Measurements from ENCODE around the gene H6PD.

H6PD gene

DNA sequence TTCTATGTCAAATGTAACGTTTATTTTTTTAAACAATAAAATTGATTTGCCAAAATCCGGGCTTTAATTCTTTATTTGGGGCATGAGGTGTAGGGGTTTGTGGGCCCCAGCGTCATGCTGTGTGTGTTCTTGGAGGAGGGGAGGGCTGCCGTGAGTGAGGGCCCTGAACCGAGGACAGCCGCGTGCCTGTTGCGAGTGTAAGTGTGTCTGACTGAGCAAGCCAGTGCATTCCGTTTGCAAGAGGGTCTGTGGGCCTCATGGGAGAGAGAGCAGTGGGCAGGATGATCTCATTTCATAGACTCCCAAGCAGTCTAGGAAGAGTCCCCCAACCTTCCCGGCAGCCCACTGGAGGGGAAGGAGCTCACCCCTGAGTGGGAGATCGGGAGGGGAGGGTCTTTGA lies 36.7 kb downstream of the H6PD start:
- in situ Hi-C loops (cut with HindIII; ENCODE audit: low sequenced_read_pairs): loop anchor here (25.0 kb wide), 1 partner anchor 291 kb away; no protein-coding TSS in a partner anchor

DNA sequence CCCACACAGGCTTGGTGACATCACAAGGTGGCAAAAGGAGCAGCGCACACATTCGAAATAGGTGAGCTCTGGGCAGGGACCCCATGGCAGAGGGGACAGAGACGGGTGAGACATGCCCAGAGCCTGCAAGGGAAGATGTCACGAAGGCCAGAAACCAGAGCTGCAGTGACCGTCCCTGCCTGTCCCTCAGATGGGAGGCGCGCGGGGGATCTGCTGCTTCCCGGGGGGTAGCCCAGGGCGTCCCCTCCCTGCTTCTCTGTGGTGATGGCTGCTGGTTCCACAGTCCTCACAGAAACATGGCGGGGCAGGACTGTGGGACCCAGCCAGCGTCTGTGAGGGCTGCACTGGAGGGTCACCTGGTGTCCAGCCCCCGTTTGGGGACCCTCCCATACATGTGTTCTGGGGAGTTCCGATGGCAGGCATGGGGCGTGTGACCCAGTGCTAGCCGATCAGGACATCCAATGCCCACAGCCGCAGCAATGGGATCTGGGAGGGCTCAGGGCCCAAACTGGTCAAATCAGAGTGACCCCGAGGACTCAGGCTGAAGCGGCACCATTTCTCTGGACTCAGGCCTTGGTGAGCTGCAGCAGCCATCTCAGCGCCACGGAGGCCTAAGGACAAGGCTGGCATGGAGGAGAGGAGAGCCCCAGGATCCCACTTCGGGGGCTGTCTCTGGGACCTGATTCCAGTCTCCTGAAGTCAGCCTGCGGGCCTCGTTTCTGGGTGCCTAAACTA lies 37.5 kb downstream of the H6PD start:
- in situ Hi-C loops (cut with HindIII; ENCODE audit: low sequenced_read_pairs): loop anchor here (25.0 kb wide), 1 partner anchor 290 kb away; no protein-coding TSS in a partner anchor

GRCh38 chr1:9273177-9273576 lies 38.6 kb downstream of the H6PD start:
- in situ Hi-C loops (cut with HindIII; ENCODE audit: low sequenced_read_pairs): loop anchor here (25.0 kb wide), 1 partner anchor 289 kb away; no protein-coding TSS in a partner anchor

GRCh38 chr1:9275161-9275560 lies 40.6 kb downstream of the H6PD start:
- in situ Hi-C loops (cut with HindIII; ENCODE audit: low sequenced_read_pairs): no loop called here

DNA sequence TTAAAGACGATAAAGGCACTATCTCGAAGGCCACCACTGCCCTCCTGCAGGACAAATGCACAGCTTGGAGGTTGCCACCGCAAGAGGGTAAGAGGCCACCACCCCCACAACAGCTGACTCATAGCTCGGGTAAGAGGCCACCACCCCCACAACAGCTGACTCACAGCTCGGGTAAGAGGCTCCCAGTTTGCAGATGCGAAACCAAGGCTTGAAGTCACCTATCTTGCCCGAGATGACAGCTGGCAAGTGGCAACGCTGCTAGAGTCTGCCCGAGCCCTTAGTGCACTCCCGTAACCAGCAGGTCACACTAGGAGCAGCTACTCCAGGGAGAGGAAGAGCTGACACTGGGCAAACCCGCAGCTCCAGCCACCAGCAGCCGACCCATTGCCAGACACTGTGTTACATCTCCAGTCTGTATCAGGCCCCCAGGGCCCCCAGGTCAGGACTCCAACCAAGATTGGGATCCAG lies 41.0 kb downstream of the H6PD start:
- in situ Hi-C loops (cut with HindIII; ENCODE audit: low sequenced_read_pairs): no loop called here

DNA sequence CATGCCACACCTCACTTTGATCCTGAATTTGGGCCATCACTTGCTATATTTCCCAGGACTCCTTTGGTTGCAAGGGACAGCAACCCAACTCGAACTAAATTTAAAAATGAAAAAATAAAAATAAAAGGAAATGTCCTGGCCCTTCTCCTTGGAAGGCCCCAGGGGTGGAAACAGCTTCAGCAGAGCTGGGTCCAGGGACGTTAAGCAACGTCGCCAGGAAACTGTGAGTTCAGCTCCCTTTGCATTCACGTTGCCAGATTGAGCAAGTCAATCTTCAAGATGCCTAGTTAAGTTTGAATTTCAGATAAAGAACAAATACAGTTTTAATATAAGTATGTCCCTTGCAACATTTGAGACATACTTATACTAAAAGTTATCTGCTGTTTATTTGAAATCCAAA lies 43.5 kb downstream of the H6PD start:
- in situ Hi-C loops (cut with HindIII; ENCODE audit: low sequenced_read_pairs): no loop called here

DNA sequence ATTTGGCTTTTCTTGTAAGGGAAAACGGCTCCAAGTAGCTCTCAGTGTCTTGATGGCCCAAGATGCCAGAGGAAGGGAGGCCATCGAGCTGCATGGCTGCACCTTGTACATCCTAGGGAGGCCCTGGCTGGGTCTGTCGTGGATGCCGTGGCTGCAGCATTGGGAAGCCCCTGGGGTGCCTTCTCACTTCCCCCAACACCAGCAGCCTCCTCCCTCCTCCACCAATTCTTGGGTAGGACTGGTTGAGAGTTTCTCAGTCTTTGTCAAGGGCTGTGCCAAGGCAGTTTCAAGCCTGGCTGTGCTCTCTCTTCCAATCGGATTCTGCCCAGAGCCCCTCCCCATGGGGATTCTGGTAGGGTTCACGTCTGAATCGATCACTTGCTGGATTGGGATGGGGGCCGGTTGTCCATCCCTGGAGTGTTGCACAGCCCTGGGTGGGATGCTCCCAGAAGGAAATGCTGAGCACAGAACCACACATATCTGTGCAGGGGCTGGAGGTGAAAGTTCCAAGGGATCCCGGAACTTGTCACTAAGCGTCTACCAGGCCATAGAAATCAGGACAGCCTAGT lies 44.1 kb downstream of the H6PD start:
- in situ Hi-C loops (cut with HindIII; ENCODE audit: low sequenced_read_pairs): no loop called here

DNA sequence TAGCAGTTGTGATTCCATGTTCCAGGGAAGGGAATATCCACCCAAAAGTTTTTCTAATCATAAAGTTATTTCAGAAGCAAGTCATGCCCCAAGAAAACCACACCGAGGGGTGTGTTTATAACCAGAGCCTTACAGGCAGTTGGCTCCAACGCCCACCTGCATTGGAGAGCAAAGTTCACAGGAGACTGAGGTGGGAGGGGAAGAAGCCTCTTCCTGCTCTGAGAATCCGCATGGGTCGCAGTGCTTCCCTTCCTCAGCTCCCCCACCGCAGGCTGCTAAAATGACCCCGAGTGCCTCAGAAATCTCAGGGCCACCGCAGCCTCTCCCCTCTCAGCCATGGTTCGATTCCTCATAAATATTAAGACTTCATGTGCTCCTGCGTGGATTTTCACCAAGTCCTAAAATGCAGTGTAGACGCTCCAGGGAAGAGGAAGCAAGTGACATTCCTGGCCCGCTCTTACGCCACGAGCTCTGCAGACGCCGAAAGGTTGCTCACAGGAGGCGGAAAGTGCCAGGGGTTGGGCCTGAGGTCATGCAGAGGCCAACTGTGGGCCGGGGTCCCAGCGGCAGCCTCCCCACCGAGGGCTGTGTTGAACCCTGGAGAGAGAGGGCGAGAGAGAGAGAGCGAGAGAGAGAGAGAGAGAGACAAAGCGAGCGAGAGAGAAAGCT lies 44.7 kb downstream of the H6PD start:
- in situ Hi-C loops (cut with HindIII; ENCODE audit: low sequenced_read_pairs): no loop called here

DNA sequence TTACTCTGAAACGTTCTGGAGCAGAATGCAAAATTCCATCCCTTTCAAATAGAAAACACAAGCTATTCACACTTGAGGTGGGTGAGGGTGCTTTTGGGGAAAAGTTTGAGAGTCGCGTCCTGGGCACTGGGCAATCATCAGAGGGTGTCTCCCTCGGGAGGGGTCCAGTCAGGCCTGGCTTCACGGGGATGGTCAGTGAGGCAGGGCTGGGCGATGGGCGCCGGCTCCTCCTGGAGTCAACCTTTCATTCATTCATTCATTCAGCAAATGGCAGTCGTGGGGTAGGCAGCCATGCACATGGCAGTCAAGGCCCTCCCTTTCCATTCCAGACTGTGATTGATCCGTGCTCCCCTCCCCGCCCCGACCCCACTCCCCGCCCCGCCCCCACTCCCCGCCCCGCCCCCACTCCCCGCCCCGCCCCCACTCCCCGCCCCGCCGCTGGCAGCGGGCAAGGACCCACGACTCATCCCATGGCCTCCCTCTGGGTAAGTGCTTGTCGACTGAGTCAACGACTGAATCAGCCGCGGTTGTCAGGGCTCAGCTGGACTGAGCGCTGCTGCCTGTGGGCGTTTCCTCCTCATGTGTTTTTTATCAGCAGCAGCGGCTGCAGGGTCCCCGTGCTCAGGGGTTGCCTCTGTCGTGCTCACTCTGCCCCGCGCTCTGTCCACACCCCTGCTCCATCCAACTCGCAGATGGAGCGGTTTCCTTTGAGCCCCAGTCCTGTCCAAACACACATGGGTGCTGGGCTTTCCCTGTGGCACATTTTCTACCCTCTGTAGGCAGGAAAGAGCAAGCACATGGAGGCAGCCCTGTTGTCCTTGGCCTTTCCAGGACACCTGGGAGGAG lies 45.7 kb downstream of the H6PD start:
- in situ Hi-C loops (cut with HindIII; ENCODE audit: low sequenced_read_pairs): no loop called here

GRCh38 chr1:9281071-9281827 lies 46.7 kb downstream of the H6PD start:
- in situ Hi-C loops (cut with HindIII; ENCODE audit: low sequenced_read_pairs): no loop called here

- in situ Hi-C loops (cut with HindIII; ENCODE audit: low sequenced_read_pairs): no loop called here
Observed at GRCh38 chr1:9281908-9282695, 47.5 kb downstream of the H6PD start.

GRCh38 chr1:9282696-9282955 lies 48.1 kb downstream of the H6PD start:
- in situ Hi-C loops (cut with HindIII; ENCODE audit: low sequenced_read_pairs): no loop called here

GRCh38 chr1:9284061-9284460 lies 49.5 kb downstream of the H6PD start:
- in situ Hi-C loops (cut with HindIII; ENCODE audit: low sequenced_read_pairs): no loop called here

DNA sequence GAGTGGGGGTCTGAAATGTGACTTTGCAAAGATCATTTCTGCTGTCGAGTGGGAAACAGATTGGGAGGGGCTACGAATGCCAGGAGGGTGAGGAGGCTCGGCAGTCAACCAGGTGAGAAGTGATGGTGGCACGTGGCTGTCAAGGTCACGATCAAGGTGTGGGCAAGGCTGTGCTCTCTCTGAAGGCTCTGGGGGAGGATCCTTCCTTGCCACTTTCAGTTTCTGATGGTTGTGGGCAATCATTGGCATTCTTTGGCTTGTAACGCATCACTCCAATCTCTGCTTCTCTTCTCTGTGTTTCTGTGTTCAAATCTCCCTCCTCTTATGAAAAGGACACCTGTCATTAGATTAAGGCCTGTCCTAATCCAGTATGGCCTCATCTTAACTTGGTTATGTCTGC lies 52.0 kb downstream of the H6PD start:
- in situ Hi-C loops (cut with HindIII; ENCODE audit: low sequenced_read_pairs): no loop called here

DNA sequence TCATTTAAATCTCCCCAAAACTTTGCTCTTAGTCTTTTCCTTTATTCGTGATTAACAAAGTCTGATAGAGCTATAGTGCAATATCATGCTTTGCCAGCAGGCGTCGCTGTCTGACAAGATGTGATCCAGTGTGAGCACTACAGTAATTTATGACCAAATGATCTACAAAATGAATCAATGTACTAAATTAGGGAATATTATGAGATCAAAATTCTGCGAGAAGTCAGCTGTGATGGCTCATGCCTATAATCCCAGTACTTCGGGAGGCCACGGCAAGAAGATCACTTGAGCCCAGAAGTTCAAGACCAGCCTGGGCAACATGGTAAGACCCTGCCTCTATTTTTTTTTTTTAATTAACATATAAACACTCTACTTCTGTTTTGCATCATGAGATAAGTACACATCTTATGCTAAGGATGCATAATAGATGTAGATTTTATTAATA lies 54.5 kb downstream of the H6PD start:
- in situ Hi-C loops (cut with HindIII; ENCODE audit: low sequenced_read_pairs): no loop called here

- in situ Hi-C loops (cut with HindIII; ENCODE audit: low sequenced_read_pairs): no loop called here
Observed at GRCh38 chr1:9289711-9290485, 55.3 kb downstream of the H6PD start.

DNA sequence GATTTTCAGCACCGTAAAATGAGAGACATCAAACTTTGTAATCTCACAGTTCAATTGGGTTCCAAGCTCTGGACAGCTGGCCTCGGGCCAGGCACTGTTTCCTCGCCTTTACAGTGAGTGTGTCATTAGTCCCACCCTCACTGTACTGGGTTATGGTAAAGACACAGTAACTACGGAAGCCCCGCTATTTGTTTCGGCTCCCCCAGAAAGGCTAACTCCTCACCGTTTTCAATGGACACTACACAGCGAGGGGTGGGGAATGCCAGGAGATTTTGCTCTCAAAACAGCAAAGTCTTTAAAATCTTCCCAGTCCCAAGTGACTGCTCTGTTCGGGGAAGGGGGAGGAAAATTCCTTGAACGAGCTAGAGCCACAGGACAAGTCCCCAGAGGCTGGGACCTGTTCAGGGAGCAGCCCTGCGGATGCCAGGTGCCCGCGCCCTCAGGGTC lies 57.4 kb downstream of the H6PD start:
- in situ Hi-C loops (cut with HindIII; ENCODE audit: low sequenced_read_pairs): no loop called here

GRCh38 chr1:9292361-9293240 lies 58.0 kb downstream of the H6PD start, which contains the start of gene SPSB1:
TSS of gene SPSB1 (plus strand) at chr1:9292894. CDS start at chr1:9355892, 62,998 bp downstream.
- in situ Hi-C loops (cut with HindIII; ENCODE audit: low sequenced_read_pairs): no loop called here

Measured in DLD1 (cell line).